GM15510 (cell line): ENCODE results near the gene GEMIN2.

Source experiments
- POLR2A ChIP-seq: IDR thresholded peaks from 3 replicates; pipeline ENCODE4 v1.6.1; 2011; ENCODE audit warnings: borderline replicate concordance; ENCODE audit not compliant: insufficient read length; ENCODE audit errors: extremely low read depth

The GEMIN2 gene

GRCh38 chr14:39114073-39114838, at the start of gene GEMIN2:
TSS of gene GEMIN2 (plus strand) at chr14:39114323. CDS start at chr14:39114339, 16 bp downstream.
- TF ChIP-seq POLR2A = peak; percentile 91

GRCh38 chr14:39069923-39070322, 44.2 kb upstream of the GEMIN2 start:
- no peak for TF ChIP-seq POLR2A

DNA sequence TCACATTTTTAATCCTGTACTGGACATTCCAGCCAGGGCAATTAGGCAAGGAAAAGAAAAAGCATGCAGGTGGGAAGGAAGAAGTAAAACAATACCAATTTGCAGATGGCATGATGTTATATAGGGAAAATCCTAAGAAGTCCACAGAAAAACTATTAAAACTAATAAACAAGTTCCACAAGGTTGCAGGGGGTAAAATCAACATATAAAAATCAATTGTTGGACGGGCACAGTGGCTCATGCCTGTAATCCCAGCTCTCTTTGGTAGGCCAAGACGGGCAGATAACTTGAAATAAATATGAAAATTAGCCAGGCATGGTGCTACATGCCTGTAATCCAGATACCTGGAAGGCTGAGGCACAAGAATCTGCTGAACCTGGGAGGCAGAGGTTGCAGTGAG, 43.0 kb upstream of the GEMIN2 start:
- no peak for TF ChIP-seq POLR2A

GRCh38 chr14:39080886-39081285, 33.2 kb upstream of the GEMIN2 start:
- no peak for TF ChIP-seq POLR2A

DNA sequence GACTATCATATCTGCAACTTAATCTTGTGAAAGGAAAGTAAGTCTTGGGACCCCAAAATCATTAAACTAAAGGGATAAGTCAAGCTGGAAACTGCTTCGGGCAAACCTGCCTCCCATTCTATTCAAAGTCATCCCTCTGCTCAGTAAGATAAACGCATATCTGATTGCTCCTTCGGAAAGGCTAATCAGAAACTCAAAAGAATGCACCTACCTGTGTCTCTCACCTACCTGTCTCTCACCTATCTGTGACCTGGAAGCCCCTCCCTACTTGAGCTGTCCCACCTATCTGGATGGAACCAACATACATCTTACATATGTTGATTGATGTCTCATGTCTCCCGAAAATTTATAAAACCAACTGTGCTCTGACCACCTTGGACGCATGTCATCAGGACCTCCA, 31.0 kb upstream of the GEMIN2 start:
- no peak for TF ChIP-seq POLR2A

DNA sequence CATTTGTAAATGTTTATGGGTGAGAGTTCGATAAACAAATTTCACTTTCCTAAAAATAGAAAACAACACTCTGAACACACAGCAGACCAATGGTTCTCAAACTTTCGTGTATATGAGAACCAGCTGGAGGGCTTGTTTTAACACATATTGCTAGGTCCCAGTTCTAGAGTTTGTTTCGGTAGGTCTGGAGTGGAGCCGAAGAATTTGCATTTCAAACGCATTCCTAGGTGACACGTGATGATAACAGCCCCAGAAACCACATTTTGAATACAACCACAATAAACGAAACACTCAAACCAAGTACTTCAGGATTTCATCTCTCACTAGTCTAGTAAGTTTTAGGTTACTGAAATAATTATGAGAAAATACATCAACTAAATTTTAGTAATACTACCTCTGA, 28.2 kb upstream of the GEMIN2 start:
- no peak for TF ChIP-seq POLR2A

- TF ChIP-seq POLR2A = no peak
These were observed 26.6 kb upstream of the GEMIN2 start for GRCh38 chr14:39087493-39087892.

GRCh38 chr14:39090548-39091111, 23.5 kb upstream of the GEMIN2 start:
- TF ChIP-seq POLR2A = no peak

DNA sequence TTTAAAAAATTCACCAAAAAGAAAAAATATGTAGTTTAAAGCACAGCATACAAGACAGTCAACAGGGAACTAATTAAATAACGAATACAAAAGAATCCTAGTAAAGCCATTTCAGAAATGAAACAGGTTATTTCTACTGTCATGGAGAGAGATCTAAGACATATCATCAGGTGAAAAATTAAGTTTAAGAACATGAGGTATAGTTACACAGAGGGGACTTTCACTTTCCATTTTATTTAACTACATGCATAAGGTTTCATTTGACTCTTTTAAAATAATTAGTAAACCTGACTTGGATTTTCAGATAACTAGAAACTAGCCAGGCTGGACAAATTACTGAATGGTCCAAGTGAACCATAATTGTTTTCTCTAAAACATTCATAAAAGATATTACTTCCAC, 22.4 kb upstream of the GEMIN2 start:
- TF ChIP-seq POLR2A = no peak

DNA sequence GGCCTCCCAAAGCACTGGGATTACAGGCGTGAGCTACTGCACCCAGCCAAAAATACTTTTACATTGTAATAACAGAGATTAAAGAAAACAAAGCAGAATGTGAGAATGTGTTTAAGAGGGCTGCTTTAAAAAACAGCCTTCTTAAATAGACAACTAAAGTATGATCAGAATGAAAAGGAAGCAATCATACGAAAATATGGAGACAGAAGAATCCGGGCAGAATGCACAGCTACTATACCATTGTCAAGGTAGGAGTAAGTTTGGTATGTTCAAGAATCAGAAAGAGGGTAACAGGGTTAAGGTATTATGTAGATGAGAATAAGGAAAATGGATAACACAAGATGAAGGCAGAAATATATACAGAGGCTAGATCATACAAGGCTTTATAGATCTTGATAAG, 19.6 kb upstream of the GEMIN2 start:
- no peak for TF ChIP-seq POLR2A

- no peak for TF ChIP-seq POLR2A
These were observed 17.0 kb upstream of the GEMIN2 start for GRCh38 chr14:39097159-39097558.

GRCh38 chr14:39099748-39100147, 14.4 kb upstream of the GEMIN2 start:
- no peak for TF ChIP-seq POLR2A

DNA sequence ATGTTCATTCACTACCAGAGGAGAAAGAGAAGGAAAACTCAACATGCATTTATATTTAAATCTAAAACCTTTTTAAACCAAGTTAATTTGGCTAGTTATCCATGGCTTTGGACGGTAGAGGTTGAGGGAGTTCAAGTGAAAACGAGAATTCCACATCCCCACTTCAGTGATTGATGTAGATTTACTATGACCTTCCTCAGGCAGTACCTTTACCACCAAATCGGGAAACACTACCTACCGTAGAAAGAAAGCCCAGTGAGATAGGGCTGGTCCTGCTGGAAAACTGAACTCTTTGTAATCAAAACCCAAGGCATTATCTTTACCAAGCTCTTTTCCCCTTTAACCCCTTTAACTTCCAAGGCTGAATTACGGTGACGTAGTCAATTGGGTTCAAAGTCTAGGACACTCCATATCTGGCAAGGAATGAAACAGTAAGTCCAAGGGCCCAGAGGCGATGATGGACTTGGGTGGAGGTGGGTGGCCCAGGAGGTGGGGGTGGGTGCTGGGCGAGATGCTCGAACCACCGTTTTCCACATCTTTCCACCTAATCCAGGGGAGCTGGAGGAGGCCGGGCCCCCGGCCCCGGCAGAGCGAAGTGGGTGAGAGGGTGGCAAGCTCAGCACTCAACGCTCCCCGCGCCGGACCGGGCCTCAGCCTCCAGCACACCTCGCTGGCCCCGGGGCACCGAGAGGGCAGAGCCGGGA, 11.7 kb upstream of the GEMIN2 start:
- TF ChIP-seq POLR2A = no peak

GRCh38 chr14:39102969-39103957, 10.9 kb upstream of the GEMIN2 start, which contains the start of gene SEC23A:
TSS of gene SEC23A (minus strand) at chr14:39103235. CDS start at chr14:39096118, 7,117 bp downstream.
- peak; percentile 81 for TF ChIP-seq POLR2A

- no peak for TF ChIP-seq POLR2A
These were observed 6.5 kb upstream of the GEMIN2 start for GRCh38 chr14:39107591-39107996.

- no peak for TF ChIP-seq POLR2A
These were observed 5.3 kb upstream of the GEMIN2 start for GRCh38 chr14:39108791-39109190.
